ENCODE data around the gene KCNJ10.
A peak's percentile ranks its signal among the peaks of the same experiment; 100 is the strongest.

KCNJ10 gene

DNA sequence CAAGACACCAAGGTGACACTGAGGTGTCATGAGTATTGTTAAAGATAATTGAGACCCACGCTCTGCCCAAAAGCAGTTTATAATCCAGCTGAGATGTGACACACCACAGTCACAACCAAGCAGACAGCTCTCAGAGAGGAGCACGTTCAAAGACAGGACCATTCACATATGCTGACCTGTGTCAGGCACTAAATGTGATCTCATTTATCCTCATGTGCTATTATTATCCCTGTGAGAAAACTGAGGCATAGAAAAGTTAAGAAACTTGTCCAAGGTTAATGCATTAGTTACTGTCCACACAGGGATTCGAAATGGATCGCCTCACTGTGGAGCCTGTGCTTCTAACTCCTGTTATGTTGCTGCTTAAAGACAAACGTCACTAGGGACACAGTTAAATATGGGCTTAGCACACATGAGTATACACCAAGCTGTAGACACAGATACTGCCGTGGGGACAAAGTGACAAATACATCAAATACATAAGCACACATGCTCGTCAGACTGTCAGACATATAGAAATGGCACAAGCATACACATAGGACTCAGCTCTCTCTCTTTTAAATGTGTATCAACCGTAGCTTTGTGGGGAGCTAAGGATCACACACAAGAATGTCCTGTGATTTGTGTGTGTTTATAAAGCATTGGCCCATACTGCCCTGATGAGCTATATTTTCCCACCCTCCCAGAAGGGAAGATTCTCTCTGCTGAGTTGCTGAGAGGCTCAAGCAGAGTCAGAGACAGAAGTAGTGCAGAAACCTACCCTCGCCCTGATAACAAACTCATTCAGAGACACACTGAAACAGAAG lies 32.0 kb upstream of the KCNJ10 start:
- Histone ChIP-seq H3K79me1 (ENCODE audit: low read depth, low read length) (no peaks in the 10 kb centered on the region), H3K36me3 (replicated peaks in 1 of 2; ENCODE audit: control insufficient read depth in 2 of 2, insufficient read depth in 2 of 2, low read length in 2 of 2) (no peaks in the 10 kb centered on the region), H3K14ac (ENCODE audit: low read length) (no peak overlapping the region), H3K9me3 (replicated peaks in 1 of 2; ENCODE audit: control insufficient read depth in 2 of 2, insufficient read depth in 1 of 2, low read depth in 1 of 2, low read length in 2 of 2) (no peaks in the 10 kb centered on the region), H2AK5ac (ENCODE audit: low read depth, low read length) (peak overlapping the region; percentile 4), H3K4me3 (ENCODE audit: low read length in 2 of 2) (no peak overlapping the region), H4K8ac (ENCODE audit: low read depth, low read length) (no peak overlapping the region), H3K4ac (ENCODE audit: low read length) (no peak overlapping the region), H2AFZ (ENCODE audit: low read length) (peak overlapping the region; percentile 62), H3K23ac (ENCODE audit: low read depth, low read length, poor library complexity) (no peak overlapping the region), H4K91ac (ENCODE audit: low read depth, low read length, poor library complexity) (no peak overlapping the region), H2BK12ac (ENCODE audit: low read length) (no peak overlapping the region), H3K27ac (replicated peaks; ENCODE audit: low read length) (no peak overlapping the region), H2BK15ac (ENCODE audit: low read length) (no peak overlapping the region), H3K18ac (ENCODE audit: low read length) (no peak overlapping the region), H3K4me1 (ENCODE audit: control insufficient read depth in 2 of 2, insufficient read depth in 1 of 2, low read depth in 1 of 2, low read length in 2 of 2) (peaks cover 31 to 47% of the 10 kb centered on the region in 2 donors), H2BK5ac (ENCODE audit: low read length) (no peak overlapping the region), H3K27me3 (ENCODE audit: control insufficient read depth in 3 of 3, insufficient read depth in 3 of 3, low read depth in 1 of 3, low read length in 3 of 3) (no peaks in the 10 kb centered on the region), H2BK120ac (ENCODE audit: low read depth, low read length) (no peak overlapping the region), H3K4me2 (ENCODE audit: insufficient read depth, low read length, poor library complexity, severe bottlenecking) (no peak overlapping the region), H3K9ac (ENCODE audit: low read depth, low read length, poor library complexity) (no peak overlapping the region)
- WGBS, 2 donors (ENCODE audit: extremely low coverage in 2 of 2, insufficient read length in 2 of 2, insufficient replicate concordance in 1 of 2) = no CpG with 5 or more reads among the region's 9 CpGs
- no peak for DNase-seq (ENCODE audit: low spot score)

DNA sequence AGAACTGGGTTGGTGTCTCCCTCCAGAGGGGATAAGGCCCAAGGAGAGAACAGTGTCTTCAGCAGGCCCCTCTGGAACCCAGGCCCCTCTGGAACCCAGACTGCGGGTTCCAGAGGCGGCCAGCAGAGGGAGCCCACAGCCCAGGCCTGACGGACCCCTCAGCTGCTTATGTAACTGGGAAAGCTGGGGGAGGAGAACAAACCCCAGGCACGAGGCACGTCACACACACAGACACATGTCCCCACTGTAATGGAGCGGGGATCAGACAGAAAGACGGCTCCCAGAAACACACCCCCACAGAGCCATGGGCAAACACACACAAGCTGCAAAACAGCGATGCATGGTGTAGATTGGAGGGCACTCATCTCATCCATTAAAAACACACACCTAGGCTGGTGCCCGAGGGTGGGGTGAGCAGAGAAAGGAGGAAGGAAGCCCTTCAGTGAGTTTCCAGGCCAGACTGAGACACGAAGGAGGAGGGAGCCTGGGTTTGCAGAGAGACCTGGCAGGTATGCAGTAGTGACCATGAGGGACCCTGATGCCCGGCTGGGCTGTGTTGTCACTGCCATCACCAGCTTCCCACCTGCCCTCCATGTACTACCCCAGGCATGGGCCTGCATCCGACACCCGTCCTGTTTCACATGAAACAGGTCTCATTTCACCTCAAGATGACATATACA lies 31.2 kb upstream of the KCNJ10 start:
- H2BK120ac ChIP-seq (ENCODE audit: low read depth, low read length) = no peak overlapping the region
- H3K14ac ChIP-seq (ENCODE audit: low read length) = no peak overlapping the region
- peak; percentile 73 for DNase-seq (ENCODE audit: low spot score)
- no peaks in the 10 kb centered on the region for H3K36me3 ChIP-seq (replicated peaks in 1 of 2; ENCODE audit: control insufficient read depth in 2 of 2, insufficient read depth in 2 of 2, low read length in 2 of 2)
- H3K18ac ChIP-seq (ENCODE audit: low read length) = peak overlapping the region; percentile 49
- H3K9ac ChIP-seq (ENCODE audit: low read depth, low read length, poor library complexity) = no peak overlapping the region
- H2BK15ac ChIP-seq (ENCODE audit: low read length) = no peak overlapping the region
- no peaks in the 10 kb centered on the region for H3K79me1 ChIP-seq (ENCODE audit: low read depth, low read length)
- no peaks in the 10 kb centered on the region for H3K27me3 ChIP-seq (ENCODE audit: control insufficient read depth in 3 of 3, insufficient read depth in 3 of 3, low read depth in 1 of 3, low read length in 3 of 3)
- peaks cover 31 to 53% of the 10 kb centered on the region in 2 donors for H3K4me1 ChIP-seq (ENCODE audit: control insufficient read depth in 2 of 2, insufficient read depth in 1 of 2, low read depth in 1 of 2, low read length in 2 of 2)
- WGBS, 2 donors (ENCODE audit: extremely low coverage in 2 of 2, insufficient read length in 2 of 2, insufficient replicate concordance in 1 of 2) = no CpG with 5 or more reads among the region's 13 CpGs
- no peak overlapping the region for H3K4ac ChIP-seq (ENCODE audit: low read length)
- H3K27ac ChIP-seq (replicated peaks; ENCODE audit: low read length) = no peak overlapping the region
- H2AFZ ChIP-seq (ENCODE audit: low read length) = peak overlapping the region; percentile 62
- no peak overlapping the region for H4K91ac ChIP-seq (ENCODE audit: low read depth, low read length, poor library complexity)
- H3K4me2 ChIP-seq (ENCODE audit: insufficient read depth, low read length, poor library complexity, severe bottlenecking) = no peak overlapping the region
- peak overlapping the region; percentile 4 for H2AK5ac ChIP-seq (ENCODE audit: low read depth, low read length)
- no peaks in the 10 kb centered on the region for H3K9me3 ChIP-seq (replicated peaks in 1 of 2; ENCODE audit: control insufficient read depth in 2 of 2, insufficient read depth in 1 of 2, low read depth in 1 of 2, low read length in 2 of 2)
- H2BK12ac ChIP-seq (ENCODE audit: low read length) = no peak overlapping the region
- no peak overlapping the region for H3K23ac ChIP-seq (ENCODE audit: low read depth, low read length, poor library complexity)
- no peak overlapping the region for H2BK5ac ChIP-seq (ENCODE audit: low read length)
- H3K4me3 ChIP-seq (ENCODE audit: low read length in 2 of 2) = no peak overlapping the region
- peak overlapping the region; percentile 45 for H4K8ac ChIP-seq (ENCODE audit: low read depth, low read length)

DNA sequence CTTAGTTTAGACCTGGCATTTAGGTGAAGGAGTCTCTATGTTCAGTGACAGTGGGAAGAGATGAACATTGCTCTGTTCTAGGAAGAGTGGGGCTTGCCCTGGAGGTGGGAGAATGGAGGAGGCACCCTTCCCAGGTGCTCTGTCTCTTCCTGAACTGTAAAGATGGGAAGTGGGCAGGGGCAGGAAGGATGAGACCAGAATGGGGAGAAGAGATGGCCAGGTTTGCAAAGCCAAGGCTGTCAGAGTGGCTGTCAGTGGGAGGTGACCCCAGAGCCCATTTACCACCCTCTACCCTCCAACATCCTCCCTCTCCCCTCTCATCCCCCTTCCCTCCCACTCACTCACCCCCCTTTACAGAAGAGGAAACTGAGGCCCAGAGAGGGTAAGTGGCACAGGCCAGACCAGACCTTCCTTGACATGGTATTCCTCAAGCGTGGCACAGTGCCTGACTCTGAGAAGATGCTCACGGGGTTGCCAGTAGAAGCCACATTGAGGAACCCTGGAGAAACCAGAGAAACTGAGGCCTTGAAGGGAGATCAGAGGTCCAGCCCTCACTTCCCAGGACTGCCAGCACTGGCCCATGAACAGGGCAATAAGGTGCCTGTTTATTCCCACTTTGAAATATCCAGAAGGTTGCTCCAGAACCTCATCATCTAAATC lies 29.9 kb upstream of the KCNJ10 start:
- no peak overlapping the region for H3K14ac ChIP-seq (ENCODE audit: low read length)
- H3K9ac ChIP-seq (ENCODE audit: low read depth, low read length, poor library complexity) = no peak overlapping the region
- peaks cover 0 to under 1% of the 10 kb centered on the region in 2 donors for H3K36me3 ChIP-seq (replicated peaks in 1 of 2; ENCODE audit: control insufficient read depth in 2 of 2, insufficient read depth in 2 of 2, low read length in 2 of 2)
- H3K79me1 ChIP-seq (ENCODE audit: low read depth, low read length) = no peaks in the 10 kb centered on the region
- no peak overlapping the region for H2BK5ac ChIP-seq (ENCODE audit: low read length)
- no peak overlapping the region for H3K18ac ChIP-seq (ENCODE audit: low read length)
- no peak for DNase-seq (ENCODE audit: low spot score)
- H3K4me3 ChIP-seq (ENCODE audit: low read length in 2 of 2) = no peak overlapping the region
- no peak overlapping the region for H3K23ac ChIP-seq (ENCODE audit: low read depth, low read length, poor library complexity)
- H2BK12ac ChIP-seq (ENCODE audit: low read length) = no peak overlapping the region
- no peak overlapping the region for H4K8ac ChIP-seq (ENCODE audit: low read depth, low read length)
- no CpG with 5 or more reads among the region's 2 CpGs for WGBS, 2 donors (ENCODE audit: extremely low coverage in 2 of 2, insufficient read length in 2 of 2, insufficient replicate concordance in 1 of 2)
- H3K4me2 ChIP-seq (ENCODE audit: insufficient read depth, low read length, poor library complexity, severe bottlenecking) = no peak overlapping the region
- peaks cover 40 to 62% of the 10 kb centered on the region in 2 donors for H3K4me1 ChIP-seq (ENCODE audit: control insufficient read depth in 2 of 2, insufficient read depth in 1 of 2, low read depth in 1 of 2, low read length in 2 of 2)
- H2BK120ac ChIP-seq (ENCODE audit: low read depth, low read length) = no peak overlapping the region
- H3K27me3 ChIP-seq (ENCODE audit: control insufficient read depth in 3 of 3, insufficient read depth in 3 of 3, low read depth in 1 of 3, low read length in 3 of 3) = no peaks in the 10 kb centered on the region
- no peak overlapping the region for H3K27ac ChIP-seq (replicated peaks; ENCODE audit: low read length)
- H2AK5ac ChIP-seq (ENCODE audit: low read depth, low read length) = no peak overlapping the region
- no peaks in the 10 kb centered on the region for H3K9me3 ChIP-seq (replicated peaks in 1 of 2; ENCODE audit: control insufficient read depth in 2 of 2, insufficient read depth in 1 of 2, low read depth in 1 of 2, low read length in 2 of 2)
- peak overlapping the region; percentile 94 for H2AFZ ChIP-seq (ENCODE audit: low read length)
- no peak overlapping the region for H2BK15ac ChIP-seq (ENCODE audit: low read length)
- no peak overlapping the region for H3K4ac ChIP-seq (ENCODE audit: low read length)
- H4K91ac ChIP-seq (ENCODE audit: low read depth, low read length, poor library complexity) = no peak overlapping the region

All from neuronal stem cell (in vitro differentiated cells).